Transverse colon (tissue), 4 donors: Measurements from ENCODE around the gene CS. TPM values are rescaled to one million over a fixed set of nuclear protein-coding genes. Genes with fewer than 3 reads are reported as not detected.
A peak's percentile ranks its signal among the peaks of the same experiment; 100 is the strongest.

Experiments used
- DNase-seq: peaks from one replicate; pipeline ENCODE4 v3.0.0-alpha.2; 2019
- H3K27ac ChIP-seq, 4 donors: fragments of 200-600 bp; sonication (generic); 2 replicates each; pipeline ENCODE4 v1.5.1; 2016 to 2018; ENCODE audit warnings: inconsistent platforms in 4 of 4
- H3K27me3 ChIP-seq: fragments of 200-600 bp; sonication (generic); 2 replicates; pipeline ENCODE4 v1.5.1; 2017; ENCODE audit warnings: inconsistent platforms
- H3K36me3 ChIP-seq, 4 donors: fragments of 200-600 bp; sonication (generic); 2 replicates each; pipeline ENCODE4 v1.5.1; 2017 to 2019; ENCODE audit warnings: inconsistent platforms in 4 of 4
- H3K4me1 ChIP-seq, 4 donors: fragments of 200-600 bp; sonication (generic); 2 replicates each; pipeline ENCODE4 v1.5.1; 2017 to 2020; ENCODE audit warnings: inconsistent platforms in 4 of 4
- H3K4me3 ChIP-seq, 4 donors: fragments of 200-600 bp; sonication (generic); 1 replicate in 1 of 4; 2 replicates in 3 of 4; pipeline versions ENCODE4 v1.5.1 to v1.6.1; 2017 to 2019; ENCODE audit warnings: inconsistent platforms in 4 of 4
- H3K9me3 ChIP-seq, 2 donors: fragments of 200-600 bp; sonication (generic); 2 replicates each; pipeline ENCODE4 v1.5.1; 2017 to 2019; ENCODE audit warnings: inconsistent platforms in 2 of 2
- CTCF ChIP-seq, 5 experiments: fragments of 200-600 bp in 3 of 5; fragments of 450-650 bp in 2 of 5; sonication (generic) in 3 of 5; IDR thresholded peaks; 1 replicate in 2 of 5; 2 replicates in 3 of 5; pipeline ENCODE4 v1.5.1; 2016 to 2017; ENCODE audit warnings: antibody characterized with exemption in 5 of 5, inconsistent platforms in 3 of 5, mild to moderate bottlenecking in 2 of 5, moderate library complexity in 1 of 5
- EP300 ChIP-seq: sonication (generic); formaldehyde crosslinking; IDR thresholded peaks from one replicate; pipeline ENCODE4 v1.6.1; 2017; ENCODE audit warnings: antibody characterized with exemption, low read depth
- POLR2A ChIP-seq: fragments of 450-650 bp; IDR thresholded peaks from one replicate; pipeline ENCODE4 v1.6.1; 2016; ENCODE audit warnings: antibody characterized with exemption, mild to moderate bottlenecking, moderate library complexity
- POLR2AphosphoS5 ChIP-seq, 3 donors: sonication (generic); formaldehyde crosslinking; IDR thresholded peaks; one replicate each; pipeline ENCODE4 v1.6.1; 2016; ENCODE audit warnings: antibody characterized with exemption in 3 of 3
- WGBS, 2 donors: methylation state at CpG; one replicate each; pipeline ENCODE4 v1.1.5; 2018; ENCODE audit warnings: low coverage in 1 of 2; 5-methylcytosine and 5-hydroxymethylcytosine counted together
- in situ Hi-C, 4 donors: fragments of 200-750 bp; cut with MboI; loops; one replicate each; pipeline versions ENCODE4 v1.15.0 to v1.15.1; 2017; ENCODE audit warnings: low sequenced_read_pairs in 3 of 4, low pct_ligation_motif_present in 1 of 4, low pct_unique_long_range_greater_than_20kb in 1 of 4
- intact Hi-C: fragments of 100-400 bp; cut with DNase I; formaldehyde crosslinking; loops from one replicate; pipeline ENCODE4 v1.15.1; 2023; ENCODE audit warnings: low total_unique reads
- total RNA-seq, 4 donors: library from RNA; depleted of rRNA; stranded (reverse); fragments of >200 nt; gene quantifications; one replicate each; pipeline ENCODE4 v1.1.0, GENCODE V29; 2016

Gene CS
- total RNA-seq, 4 donors from 2014 or later = 92.4 to 297 (median 213) TPM

GRCh38 chr12:56333197-56333678 is 33.1 kb upstream of the CS start:
- in situ Hi-C loops = loop anchor here in 1 of 4 donors (25.0 kb wide), 1 partner anchor 129 kb away; the partner anchor contains the start of genes MIP and SPRYD4
- peak overlapping the region; percentile 45 to 73 (median 52) for H3K4me3 ChIP-seq
- WGBS, 2 donors = 21% methylated on average over 8 of the region's 8 CpGs; no CpG with 5 or more reads in 1 of the 2 donors
- intact Hi-C loops = no loop called here
- TF ChIP-seq POLR2AphosphoS5 (IDR thresholded peaks at IDR 0.05) (no peak), POLR2A (no peak), EP300 (no peak), CTCF (IDR thresholded peaks at IDR 0.05) (no peak)
- no peaks in the 10 kb centered on the region for H3K9me3 ChIP-seq
- peaks cover 0 to 11% (median 3%) of the 10 kb centered on the region in 4 donors for H3K4me1 ChIP-seq
- H3K27me3 ChIP-seq = no peaks in the 10 kb centered on the region
- no peaks in the 10 kb centered on the region for H3K36me3 ChIP-seq
- H3K27ac ChIP-seq = peak overlapping the region; percentile 88 to 96 (median 94)
- DNase-seq = no peak

GRCh38 chr12:56332512-56333196 is 32.5 kb upstream of the CS start:
- H3K27ac ChIP-seq = peak overlapping the region; percentile 88 to 96 (median 94)
- in situ Hi-C loops (loop anchor here in 1 of 4 donors (25.0 kb wide), 1 partner anchor 130 kb away; the partner anchor contains the start of genes MIP and SPRYD4), intact Hi-C loops (no loop called here)
- no peaks in the 10 kb centered on the region for H3K36me3 ChIP-seq
- no peak for DNase-seq
- no peaks in the 10 kb centered on the region for H3K9me3 ChIP-seq
- 95% methylated on average over 11 of the region's 11 CpGs; no CpG with 5 or more reads in 1 of the 2 donors for WGBS, 2 donors
- peaks cover 0 to 11% (median 3%) of the 10 kb centered on the region in 4 donors for H3K4me1 ChIP-seq
- H3K4me3 ChIP-seq = peak overlapping the region in 2 of 4 donors; percentile 45 to 73
- H3K27me3 ChIP-seq = no peaks in the 10 kb centered on the region
- TF ChIP-seq CTCF (IDR thresholded peaks at IDR 0.05) (no peak), EP300 (no peak), POLR2A (no peak), POLR2AphosphoS5 (IDR thresholded peaks at IDR 0.05) (no peak)

GRCh38 chr12:56330936-56331490 is 30.9 kb upstream of the CS start:
- no peak for TF ChIP-seq CTCF (IDR thresholded peaks at IDR 0.05)
- no peak for TF ChIP-seq POLR2A
- TF ChIP-seq POLR2AphosphoS5 (IDR thresholded peaks at IDR 0.05) = no peak
- no peak for TF ChIP-seq EP300
- H3K27ac ChIP-seq = no peak overlapping the region
- peaks cover 0 to 11% (median 3%) of the 10 kb centered on the region in 4 donors for H3K4me1 ChIP-seq
- H3K36me3 ChIP-seq = peaks cover 0 to 15% (median 0%) of the 10 kb centered on the region in 4 donors
- no peaks in the 10 kb centered on the region for H3K27me3 ChIP-seq
- H3K4me3 ChIP-seq = no peak overlapping the region
- in situ Hi-C loops = loop anchor here in 1 of 4 donors (25.0 kb wide), 1 partner anchor 131 kb away; the partner anchor contains the start of genes MIP and SPRYD4
- intact Hi-C loops = no loop called here
- 85 to 93% methylated on average over 4 to 7 of the region's 7 CpGs for WGBS, 2 donors
- no peak for DNase-seq
- H3K9me3 ChIP-seq = no peaks in the 10 kb centered on the region

GRCh38 chr12:56326533-56326932 is 26.4 kb upstream of the CS start:
- 79% methylated on average over 6 of the region's 6 CpGs; no CpG with 5 or more reads in 1 of the 2 donors for WGBS, 2 donors
- Histone ChIP-seq H3K36me3 (peaks cover 0 to 51% (median 18%) of the 10 kb centered on the region in 4 donors), H3K27ac (no peak overlapping the region), H3K4me3 (no peak overlapping the region), H3K9me3 (no peaks in the 10 kb centered on the region), H3K27me3 (no peaks in the 10 kb centered on the region), H3K4me1 (no peaks in the 10 kb centered on the region)
- in situ Hi-C loops (loop anchor here in 1 of 4 donors (25.0 kb wide), 1 partner anchor 136 kb away; the partner anchor contains the start of genes MIP and SPRYD4), intact Hi-C loops (no loop called here)
- TF ChIP-seq CTCF (IDR thresholded peaks at IDR 0.05) (no peak), POLR2AphosphoS5 (IDR thresholded peaks at IDR 0.05) (no peak), EP300 (no peak)
- no peak for DNase-seq
